ENCODE data around the gene UBE2I. TPM values are rescaled to one million over a fixed set of nuclear protein-coding genes. Genes with fewer than 3 reads are reported as not detected.

The UBE2I gene
- total RNA-seq, 1 experiment from 2014 or later, result 290 TPM

DNA sequence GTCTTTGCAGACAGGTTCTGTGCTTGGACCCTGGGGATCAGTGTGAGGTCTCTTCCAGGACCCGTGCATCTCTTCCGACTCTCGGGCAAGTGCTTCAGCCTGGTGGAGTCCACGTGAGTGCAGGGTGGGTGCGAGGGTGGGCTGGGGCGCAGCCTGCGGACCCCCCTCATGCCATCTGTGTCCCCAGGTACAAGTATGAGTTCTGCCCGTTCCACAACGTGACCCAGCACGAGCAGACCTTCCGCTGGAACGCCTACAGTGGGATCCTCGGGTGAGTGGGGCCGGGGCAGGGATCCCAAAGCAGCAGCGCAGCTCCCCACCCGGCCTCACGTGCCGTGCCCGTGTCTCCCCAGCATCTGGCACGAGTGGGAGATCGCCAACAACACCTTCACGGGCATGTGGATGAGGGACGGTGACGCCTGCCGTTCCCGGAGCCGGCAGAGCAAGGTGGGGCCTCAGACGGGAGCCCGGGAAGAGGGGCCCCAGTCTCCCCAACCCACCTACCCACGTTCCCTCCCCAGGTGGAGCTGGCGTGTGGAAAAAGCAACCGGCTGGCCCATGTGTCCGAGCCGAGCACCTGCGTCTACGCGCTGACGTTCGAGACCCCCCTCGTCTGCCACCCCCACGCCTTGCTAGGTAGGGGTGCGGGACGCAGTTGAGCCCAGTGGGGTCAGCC lies 52.4 kb downstream of the UBE2I start:
- Histone ChIP-seq H3K23ac (ENCODE audit: insufficient read length, low read depth, low read length) (no peak overlapping the region), H3K79me2 (ENCODE audit: insufficient read depth, low read length) (0 out of 2 replicates have a peak, but pooled peaks cover 2% of the 10 kb centered on the region), H2AFZ (ENCODE audit: low read length) (no peak overlapping the region), H3K18ac (ENCODE audit: insufficient read length, low read depth, low read length) (no peak overlapping the region), H4K5ac (ENCODE audit: insufficient read length, low read depth, low read length) (no peak overlapping the region), H3K4me1 (ENCODE audit: insufficient read depth, low read length) (no peaks in the 10 kb centered on the region), H3K9me3 (ENCODE audit: control insufficient read depth, low read depth, low read length) (no peaks in the 10 kb centered on the region), H3K27me3 (ENCODE audit: insufficient read depth, low read length) (no peaks in the 10 kb centered on the region), H3K23me2 (ENCODE audit: insufficient read length, low read depth, low read length, poor library complexity, severe bottlenecking) (no peaks in the 10 kb centered on the region), H2BK120ac (ENCODE audit: low read depth, low read length, poor library complexity, severe bottlenecking) (no peak overlapping the region), H2AK5ac (ENCODE audit: insufficient read length, low read length) (no peak overlapping the region), H4K8ac (replicated peaks; ENCODE audit: insufficient read length, low read depth, low read length) (no peak overlapping the region), H2BK15ac (ENCODE audit: low read depth, low read length) (no peak overlapping the region), H4K20me1 (ENCODE audit: control insufficient read depth, insufficient read depth, insufficient read length) (no peaks in the 10 kb centered on the region), H3K14ac (ENCODE audit: insufficient read depth, low read length) (no peak overlapping the region), H2BK12ac (ENCODE audit: insufficient read length, low read depth, low read length) (no peak overlapping the region), H3K4me2 (ENCODE audit: insufficient read depth, insufficient read length, low read length) (no peak overlapping the region), H3T11ph (ENCODE audit: low read length) (no peak overlapping the region), H4K91ac (ENCODE audit: insufficient read length, low read depth, low read length) (no peak overlapping the region), H3K4ac (ENCODE audit: low read depth, low read length) (no peak overlapping the region), H2BK5ac (ENCODE audit: insufficient read length, low read length) (no peak overlapping the region), H3K27ac (ENCODE audit: insufficient read length, low read depth, low read length) (no peak overlapping the region), H3K56ac (ENCODE audit: insufficient read length, low read depth, low read length) (no peak overlapping the region), H3K79me1 (ENCODE audit: insufficient read depth, low read depth, low read length, poor library complexity, severe bottlenecking) (no peaks in the 10 kb centered on the region), H2BK20ac (ENCODE audit: low read depth, low read length, poor library complexity, severe bottlenecking) (no peak overlapping the region), H3K9ac (ENCODE audit: extremely low read depth, insufficient read length, low read length) (no peak overlapping the region)
- no peaks in the 10 kb centered on the region for H3K9me3 Mint-ChIP-seq
- H3K4me1 Mint-ChIP-seq, result no peaks in the 10 kb centered on the region
- no peak overlapping the region for H3K4me3 Mint-ChIP-seq
- DNase-seq, result no peak
- no peak overlapping the region for H3K27ac Mint-ChIP-seq
- TF ChIP-seq, protein P1, sequence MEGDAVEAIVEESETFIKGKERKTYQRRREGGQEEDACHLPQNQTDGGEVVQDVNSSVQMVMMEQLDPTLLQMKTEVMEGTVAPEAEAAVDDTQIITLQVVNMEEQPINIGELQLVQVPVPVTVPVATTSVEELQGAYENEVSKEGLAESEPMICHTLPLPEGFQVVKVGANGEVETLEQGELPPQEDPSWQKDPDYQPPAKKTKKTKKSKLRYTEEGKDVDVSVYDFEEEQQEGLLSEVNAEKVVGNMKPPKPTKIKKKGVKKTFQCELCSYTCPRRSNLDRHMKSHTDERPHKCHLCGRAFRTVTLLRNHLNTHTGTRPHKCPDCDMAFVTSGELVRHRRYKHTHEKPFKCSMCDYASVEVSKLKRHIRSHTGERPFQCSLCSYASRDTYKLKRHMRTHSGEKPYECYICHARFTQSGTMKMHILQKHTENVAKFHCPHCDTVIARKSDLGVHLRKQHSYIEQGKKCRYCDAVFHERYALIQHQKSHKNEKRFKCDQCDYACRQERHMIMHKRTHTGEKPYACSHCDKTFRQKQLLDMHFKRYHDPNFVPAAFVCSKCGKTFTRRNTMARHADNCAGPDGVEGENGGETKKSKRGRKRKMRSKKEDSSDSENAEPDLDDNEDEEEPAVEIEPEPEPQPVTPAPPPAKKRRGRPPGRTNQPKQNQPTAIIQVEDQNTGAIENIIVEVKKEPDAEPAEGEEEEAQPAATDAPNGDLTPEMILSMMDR (conservative IDR thresholded peaks at IDR 0.05), result no peak
- H3K36me3 Mint-ChIP-seq (ENCODE audit: insufficient read depth in 1 of 3, low read depth in 3 of 3), result peaks cover 16 to 46% (median 33%) of the 10 kb centered on the region in 3 experiments; a peak in 6 of 7 replicates
- no peaks in the 10 kb centered on the region for H3K27me3 Mint-ChIP-seq (ENCODE audit: low read depth)
- no CpG with 5 or more reads among the region's 43 CpGs for WGBS (ENCODE audit: extremely low coverage, insufficient read length, low lambda C conversion rate)

Data from H9 (cell line).